ENCODE measurements around the gene EMCN. TPM values are rescaled to one million over a fixed set of nuclear protein-coding genes. Genes with fewer than 3 reads are reported as not detected.

Gene EMCN
- total RNA-seq, 1 experiment from 2014 or later, result not detected

DNA sequence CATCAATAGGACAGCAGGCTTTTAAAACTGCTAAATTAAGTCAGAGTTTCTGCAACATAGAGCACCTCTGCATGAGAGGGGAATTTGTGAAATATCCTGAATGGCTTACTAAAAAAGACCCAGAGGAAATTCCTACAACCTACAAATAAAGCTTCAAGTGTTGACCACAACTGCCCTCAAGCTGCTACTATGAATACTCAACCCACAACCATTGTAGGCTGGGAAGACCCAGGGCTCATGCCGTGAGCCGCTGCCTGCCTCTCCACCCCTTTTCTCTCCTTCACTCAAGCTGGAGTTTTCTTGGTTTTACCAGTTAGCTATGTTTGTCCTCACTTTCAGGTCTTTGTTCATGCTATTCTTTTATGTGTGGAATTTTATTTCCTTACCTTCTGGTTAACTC, 151.6 kb downstream of the EMCN start:
- no peak overlapping the region for H3K9ac ChIP-seq (ENCODE audit: extremely low read depth, insufficient read length, low read length)
- H3K18ac ChIP-seq (ENCODE audit: insufficient read length, low read depth, low read length), result no peak overlapping the region
- no peak overlapping the region for H2BK12ac ChIP-seq (ENCODE audit: insufficient read length, low read depth, low read length)
- H3K23me2 ChIP-seq (ENCODE audit: insufficient read length, low read depth, low read length, poor library complexity, severe bottlenecking), result no peaks in the 10 kb centered on the region
- no peaks in the 10 kb centered on the region for H3K79me2 ChIP-seq (ENCODE audit: insufficient read depth, low read length)
- WGBS (ENCODE audit: extremely low coverage, insufficient read length, low lambda C conversion rate), result no CpG with 5 or more reads among the region's 2 CpGs
- no peak overlapping the region for H4K8ac ChIP-seq (replicated peaks; ENCODE audit: insufficient read length, low read depth, low read length)
- no peaks in the 10 kb centered on the region for H4K20me1 ChIP-seq (ENCODE audit: control insufficient read depth, insufficient read depth, insufficient read length)
- H3K9me3 ChIP-seq (ENCODE audit: control insufficient read depth, low read depth, low read length), result no peaks in the 10 kb centered on the region
- H3K4me2 ChIP-seq (ENCODE audit: insufficient read depth, insufficient read length, low read length), result no peak overlapping the region
- H3K56ac ChIP-seq (ENCODE audit: insufficient read length, low read depth, low read length), result no peak overlapping the region
- H3K27ac ChIP-seq (ENCODE audit: insufficient read length, low read depth, low read length), result no peak overlapping the region
- no peak overlapping the region for H2AFZ ChIP-seq (ENCODE audit: low read length)
- no peak overlapping the region for H3K14ac ChIP-seq (ENCODE audit: insufficient read depth, low read length)
- H3K79me1 ChIP-seq (ENCODE audit: insufficient read depth, low read depth, low read length, poor library complexity, severe bottlenecking), result no peaks in the 10 kb centered on the region
- no peak overlapping the region for H2BK20ac ChIP-seq (ENCODE audit: low read depth, low read length, poor library complexity, severe bottlenecking)
- peak; percentile 31 for DNase-seq
- no peaks in the 10 kb centered on the region for H3K27me3 ChIP-seq (ENCODE audit: insufficient read depth, low read length)
- H3K4ac ChIP-seq (ENCODE audit: low read depth, low read length), result no peak overlapping the region
- Mint-ChIP-seq H3K27me3 (ENCODE audit: low read depth) (no peaks in the 10 kb centered on the region), H3K4me3 (no peak overlapping the region), H3K4me1 (peaks cover 4 to 9% of the 10 kb centered on the region in 2 experiments), H3K27ac (peak overlapping the region in 1 of 3 experiments; percentile 14; a peak in 1 of 7 replicates), H3K36me3 (ENCODE audit: insufficient read depth in 1 of 3, low read depth in 3 of 3) (no peaks in the 10 kb centered on the region), H3K9me3 (peaks cover 0 to 2% of the 10 kb centered on the region in 2 experiments; a peak in 3 of 5 replicates)
- H3K4me1 ChIP-seq (ENCODE audit: insufficient read depth, low read length), result no peaks in the 10 kb centered on the region
- no peak overlapping the region for H4K5ac ChIP-seq (ENCODE audit: insufficient read length, low read depth, low read length)
- no peak overlapping the region for H3T11ph ChIP-seq (ENCODE audit: low read length)
- no peak overlapping the region for H2BK15ac ChIP-seq (ENCODE audit: low read depth, low read length)
- H2BK5ac ChIP-seq (ENCODE audit: insufficient read length, low read length), result no peak overlapping the region
- no peak overlapping the region for H4K91ac ChIP-seq (ENCODE audit: insufficient read length, low read depth, low read length)
- no peak overlapping the region for H2AK5ac ChIP-seq (ENCODE audit: insufficient read length, low read length)
- no peak overlapping the region for H3K23ac ChIP-seq (ENCODE audit: insufficient read length, low read depth, low read length)
- TF ChIP-seq, protein P1, sequence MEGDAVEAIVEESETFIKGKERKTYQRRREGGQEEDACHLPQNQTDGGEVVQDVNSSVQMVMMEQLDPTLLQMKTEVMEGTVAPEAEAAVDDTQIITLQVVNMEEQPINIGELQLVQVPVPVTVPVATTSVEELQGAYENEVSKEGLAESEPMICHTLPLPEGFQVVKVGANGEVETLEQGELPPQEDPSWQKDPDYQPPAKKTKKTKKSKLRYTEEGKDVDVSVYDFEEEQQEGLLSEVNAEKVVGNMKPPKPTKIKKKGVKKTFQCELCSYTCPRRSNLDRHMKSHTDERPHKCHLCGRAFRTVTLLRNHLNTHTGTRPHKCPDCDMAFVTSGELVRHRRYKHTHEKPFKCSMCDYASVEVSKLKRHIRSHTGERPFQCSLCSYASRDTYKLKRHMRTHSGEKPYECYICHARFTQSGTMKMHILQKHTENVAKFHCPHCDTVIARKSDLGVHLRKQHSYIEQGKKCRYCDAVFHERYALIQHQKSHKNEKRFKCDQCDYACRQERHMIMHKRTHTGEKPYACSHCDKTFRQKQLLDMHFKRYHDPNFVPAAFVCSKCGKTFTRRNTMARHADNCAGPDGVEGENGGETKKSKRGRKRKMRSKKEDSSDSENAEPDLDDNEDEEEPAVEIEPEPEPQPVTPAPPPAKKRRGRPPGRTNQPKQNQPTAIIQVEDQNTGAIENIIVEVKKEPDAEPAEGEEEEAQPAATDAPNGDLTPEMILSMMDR (conservative IDR thresholded peaks at IDR 0.05), result no peak
- H2BK120ac ChIP-seq (ENCODE audit: low read depth, low read length, poor library complexity, severe bottlenecking), result no peak overlapping the region

Measured in H9 (cell line).